Breast epithelium (tissue), 3 donors: ENCODE measurements around the gene HOPX.

Source experiments
- CTCF ChIP-seq, 3 donors: fragments of 450-650 bp; IDR thresholded peaks; one replicate each; pipeline ENCODE4 v1.5.1; 2016 to 2017; ENCODE audit warnings: antibody characterized with exemption in 3 of 3, mild to moderate bottlenecking in 3 of 3, moderate library complexity in 3 of 3
- POLR2A ChIP-seq: fragments of 450-650 bp; IDR thresholded peaks from one replicate; pipeline ENCODE4 v1.6.1; 2016; ENCODE audit warnings: antibody characterized with exemption, mild to moderate bottlenecking, moderate library complexity

- no peak for TF ChIP-seq CTCF (IDR thresholded peaks at IDR 0.05)
- TF ChIP-seq POLR2A, result no peak
Measured at GRCh38 chr4:56651056-56651350, 30.1 kb downstream of the HOPX start.
